ENCODE measurements around the gene SGK1.

The SGK1 gene

DNA sequence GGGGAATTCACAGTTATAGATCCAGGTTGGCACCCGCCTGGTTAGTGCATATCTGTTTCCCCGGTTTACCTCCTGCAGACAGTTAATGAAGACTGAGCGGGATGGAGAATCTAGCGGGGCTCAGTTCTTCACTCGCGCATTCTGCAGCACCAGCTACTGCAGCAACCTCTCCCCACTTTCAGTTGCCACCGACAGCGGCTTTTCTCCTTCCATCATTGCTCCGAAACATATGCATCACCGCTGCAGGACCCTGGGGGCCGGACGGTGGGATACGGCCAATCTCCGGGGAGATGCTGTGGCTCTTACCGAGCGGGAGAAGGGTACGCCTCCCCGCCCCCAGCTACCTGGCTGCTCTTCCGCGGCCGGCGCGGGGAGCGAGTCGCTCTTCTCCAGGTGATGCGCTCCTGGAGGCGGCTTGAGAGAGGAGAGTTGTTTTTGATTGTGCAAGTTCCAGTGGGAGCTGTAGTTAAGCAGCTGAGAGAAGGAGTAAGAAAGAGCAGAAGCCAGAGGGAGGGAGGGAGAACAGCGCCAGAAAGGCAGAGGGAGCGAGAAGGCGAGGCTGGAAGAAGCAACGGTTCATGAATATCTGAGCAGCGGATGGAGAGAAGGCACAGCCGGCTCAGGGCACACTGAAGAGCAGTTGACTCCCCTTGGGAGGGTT lies at the start of gene SGK1:
Gene SGK1 (minus strand): TSS at position 642 of the 661 bp plus-strand sequence. CDS start 652 bp downstream, outside the sequence.
- no peak for DNase-seq

DNA sequence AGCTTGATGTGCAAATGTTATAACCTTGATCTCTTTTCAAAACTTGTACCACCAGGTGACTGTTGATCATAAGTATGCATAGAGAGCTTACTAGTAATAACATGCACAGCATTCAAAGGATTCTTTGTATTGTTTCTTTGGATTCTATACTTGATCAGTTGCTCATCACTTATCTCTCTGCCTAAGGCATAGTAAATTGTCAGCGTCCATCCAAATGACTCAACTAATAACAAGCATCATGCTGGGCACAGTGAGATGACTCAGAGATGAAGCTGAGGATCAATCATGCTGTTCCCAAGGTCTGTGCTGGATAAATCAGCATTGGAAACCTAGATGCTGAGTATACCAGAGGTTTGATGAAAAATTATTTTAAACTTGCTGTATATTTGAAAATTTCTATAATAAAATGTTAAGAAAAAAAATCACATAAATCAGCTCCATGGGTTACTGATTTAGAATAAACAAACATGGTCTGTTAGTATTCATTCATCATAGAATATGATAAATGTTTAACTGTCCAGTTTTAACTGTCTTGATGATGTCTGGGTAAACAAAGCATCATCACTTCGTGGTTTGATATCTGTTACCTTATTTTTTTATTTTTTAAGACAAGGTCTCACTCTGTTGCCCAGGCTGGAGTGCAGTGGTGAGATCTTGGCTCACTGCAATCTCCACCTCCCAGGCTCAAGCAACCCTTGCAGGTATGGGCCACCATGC lies 45.6 kb upstream of the SGK1 start:
- no peak for DNase-seq

DNA sequence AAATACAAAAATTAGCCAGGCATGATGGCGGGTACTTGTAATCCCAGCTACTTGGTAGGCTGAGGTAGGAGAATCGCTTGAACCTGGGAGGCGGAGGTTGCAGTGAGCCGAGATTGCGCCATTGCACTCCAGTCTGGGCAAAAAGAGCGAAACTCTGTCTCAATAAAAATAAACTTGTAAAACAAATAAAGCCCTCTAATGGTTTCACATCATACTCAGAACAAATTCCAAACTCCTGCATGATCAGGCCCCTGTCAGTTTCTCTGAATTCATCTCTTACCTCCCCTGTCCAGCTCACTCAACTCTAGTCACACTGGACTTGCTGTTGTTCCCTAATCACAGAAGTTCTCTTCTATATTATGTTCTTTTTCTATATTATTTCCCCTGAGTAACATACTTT lies 43.1 kb upstream of the SGK1 start:
- no peak for DNase-seq

DNA sequence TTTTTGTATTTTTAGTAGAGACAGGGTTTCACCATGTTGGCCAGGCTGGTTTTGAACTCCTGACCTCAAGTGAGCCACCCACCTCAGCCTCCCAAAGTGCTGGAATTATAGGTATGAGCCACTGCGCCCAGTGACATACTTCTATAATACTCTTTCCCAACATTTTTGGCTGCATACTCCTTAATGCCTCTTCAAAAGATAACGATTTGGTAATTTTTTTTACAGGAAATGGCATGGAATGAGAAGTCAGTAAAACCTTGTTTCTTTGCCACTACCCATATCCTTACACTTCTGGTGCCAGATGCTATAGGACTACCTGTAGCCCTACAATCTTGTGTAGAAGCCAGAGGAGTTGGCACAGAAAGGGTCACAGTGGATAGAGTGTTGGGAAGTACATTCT lies 41.4 kb upstream of the SGK1 start:
- DNase-seq = no peak

DNA sequence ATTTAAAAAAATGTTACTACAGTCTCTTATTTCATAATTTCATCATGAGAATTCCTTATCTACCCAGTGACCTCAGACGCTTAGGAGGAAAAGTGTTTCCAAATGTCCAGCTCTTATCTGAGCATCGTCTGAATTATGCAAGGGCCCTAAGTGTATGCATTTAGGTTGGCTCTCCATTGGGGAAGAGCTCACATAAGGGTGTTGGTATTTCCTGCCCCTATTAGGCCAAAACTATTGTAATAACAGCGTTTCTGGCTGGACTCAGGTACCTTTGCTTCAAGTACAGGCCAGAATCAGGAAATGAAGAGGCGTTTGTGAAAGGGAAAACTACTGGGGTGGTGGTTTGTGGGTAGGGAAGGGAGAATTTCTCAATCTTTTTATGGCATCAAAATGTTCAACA lies 40.4 kb upstream of the SGK1 start:
- no peak for DNase-seq

DNA sequence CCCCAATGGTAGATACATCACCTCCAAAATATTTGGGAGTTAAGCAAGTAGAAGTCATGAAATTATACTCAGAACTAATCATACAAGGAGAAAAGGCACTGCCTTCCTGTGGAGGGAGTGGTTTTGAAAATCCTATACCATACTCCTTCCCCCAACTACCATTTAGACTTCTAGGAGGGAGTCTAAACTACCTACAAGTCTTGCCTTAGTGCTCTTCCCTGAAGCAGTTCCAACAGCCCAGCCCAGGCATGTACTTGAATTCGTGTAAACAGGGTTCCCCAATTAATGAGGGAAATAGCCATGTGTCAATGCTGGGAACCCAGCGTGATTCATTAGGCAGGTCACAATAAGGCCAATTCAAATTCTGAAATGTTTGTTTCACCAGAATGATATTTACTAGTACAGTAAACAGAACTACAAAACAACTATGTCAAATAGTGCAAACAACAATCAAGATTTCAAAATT lies 39.1 kb upstream of the SGK1 start:
- DNase-seq = no peak

DNA sequence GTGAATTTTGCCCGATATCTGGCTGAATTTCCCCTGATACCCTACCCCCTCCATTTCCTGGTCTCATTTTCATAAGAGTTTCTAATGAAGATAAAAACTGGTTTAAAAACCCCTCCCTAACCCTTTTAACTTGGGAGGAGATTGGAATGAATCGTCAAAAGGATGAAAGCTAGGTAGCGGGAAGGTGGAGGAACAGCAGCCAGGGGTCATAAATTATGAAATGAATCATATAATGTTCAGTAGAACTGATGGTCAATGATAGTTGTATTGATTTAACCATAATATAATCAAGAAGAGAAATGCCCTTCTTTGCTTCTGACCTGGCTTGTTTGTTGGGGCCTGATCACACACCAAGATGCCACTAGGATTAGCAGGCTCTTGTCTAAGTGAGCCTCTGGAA lies 38.5 kb upstream of the SGK1 start:
- no peak for DNase-seq

DNA sequence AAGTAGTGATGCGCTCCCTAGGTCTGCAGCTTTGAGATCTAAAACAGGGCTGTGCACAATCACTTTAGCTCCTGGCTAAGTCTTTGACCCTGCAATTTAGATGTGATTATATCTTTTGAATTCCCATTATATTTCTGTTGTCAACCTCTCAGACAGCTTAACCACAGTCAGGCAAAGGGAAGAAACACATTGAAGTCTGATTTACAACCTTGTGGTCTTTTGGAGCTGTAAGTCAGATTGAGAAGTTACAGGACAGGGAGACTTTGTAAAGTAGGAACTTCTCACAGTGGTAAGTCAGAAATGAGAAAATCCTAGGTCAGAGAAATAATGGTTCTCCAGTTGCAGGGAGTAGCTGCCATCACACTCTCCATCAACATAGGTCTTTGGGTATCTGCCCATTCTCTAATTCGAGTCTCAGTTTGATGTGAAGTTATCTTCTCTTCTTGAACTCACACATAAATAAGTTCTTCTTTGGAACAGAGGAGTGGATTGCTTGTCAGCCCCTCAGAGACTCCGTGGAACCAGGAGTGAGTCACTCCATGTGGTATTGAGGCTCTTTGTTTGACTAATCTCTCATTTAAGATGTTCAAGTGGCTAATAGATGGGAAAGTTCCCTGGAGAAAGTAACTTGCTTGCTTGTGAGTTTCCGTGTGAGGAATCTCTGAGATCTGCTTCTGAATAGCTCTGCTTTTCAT lies 35.0 kb upstream of the SGK1 start:
- DNase-seq = no peak

DNA sequence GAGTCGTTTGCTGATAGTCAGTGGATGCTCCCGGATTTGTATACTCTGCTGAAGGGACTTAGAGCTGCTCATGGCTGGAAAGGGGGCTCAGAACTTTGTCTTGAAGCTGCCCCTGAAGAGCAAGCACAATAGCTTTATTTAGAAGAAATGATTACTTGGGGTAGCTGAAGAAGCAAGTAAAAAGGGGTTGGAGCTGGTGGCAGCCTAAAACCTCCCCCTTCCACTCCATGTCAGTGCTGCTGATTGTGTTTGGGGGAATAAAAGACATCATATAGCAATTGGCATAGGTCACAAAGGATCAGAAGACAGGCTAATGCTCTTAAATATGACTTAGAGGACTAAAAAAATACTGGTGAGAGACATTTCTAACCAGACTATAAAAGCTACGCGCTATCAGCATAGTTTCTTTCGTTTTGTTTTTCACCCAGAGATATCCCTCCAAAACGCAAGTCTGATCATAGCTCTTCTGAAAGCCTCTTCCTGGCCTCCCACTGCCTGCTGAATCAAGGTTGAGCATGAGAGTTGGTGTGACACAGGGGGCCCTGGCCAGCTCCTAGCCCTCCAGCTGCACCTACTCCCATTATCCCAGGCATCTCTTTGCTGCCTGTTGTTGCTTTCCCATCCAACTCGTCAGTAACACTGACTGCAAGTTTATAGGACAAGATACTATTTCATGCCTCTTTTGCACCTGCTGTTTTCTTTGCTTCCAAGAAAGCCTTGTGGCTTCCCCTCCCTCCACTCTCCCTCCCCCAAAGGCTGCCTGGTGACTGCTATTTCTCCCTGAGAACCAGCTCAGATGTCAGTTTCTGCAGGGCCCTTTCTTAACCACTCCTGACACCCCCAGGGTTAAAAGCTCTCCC lies 33.9 kb upstream of the SGK1 start:
- no peak for DNase-seq

DNA sequence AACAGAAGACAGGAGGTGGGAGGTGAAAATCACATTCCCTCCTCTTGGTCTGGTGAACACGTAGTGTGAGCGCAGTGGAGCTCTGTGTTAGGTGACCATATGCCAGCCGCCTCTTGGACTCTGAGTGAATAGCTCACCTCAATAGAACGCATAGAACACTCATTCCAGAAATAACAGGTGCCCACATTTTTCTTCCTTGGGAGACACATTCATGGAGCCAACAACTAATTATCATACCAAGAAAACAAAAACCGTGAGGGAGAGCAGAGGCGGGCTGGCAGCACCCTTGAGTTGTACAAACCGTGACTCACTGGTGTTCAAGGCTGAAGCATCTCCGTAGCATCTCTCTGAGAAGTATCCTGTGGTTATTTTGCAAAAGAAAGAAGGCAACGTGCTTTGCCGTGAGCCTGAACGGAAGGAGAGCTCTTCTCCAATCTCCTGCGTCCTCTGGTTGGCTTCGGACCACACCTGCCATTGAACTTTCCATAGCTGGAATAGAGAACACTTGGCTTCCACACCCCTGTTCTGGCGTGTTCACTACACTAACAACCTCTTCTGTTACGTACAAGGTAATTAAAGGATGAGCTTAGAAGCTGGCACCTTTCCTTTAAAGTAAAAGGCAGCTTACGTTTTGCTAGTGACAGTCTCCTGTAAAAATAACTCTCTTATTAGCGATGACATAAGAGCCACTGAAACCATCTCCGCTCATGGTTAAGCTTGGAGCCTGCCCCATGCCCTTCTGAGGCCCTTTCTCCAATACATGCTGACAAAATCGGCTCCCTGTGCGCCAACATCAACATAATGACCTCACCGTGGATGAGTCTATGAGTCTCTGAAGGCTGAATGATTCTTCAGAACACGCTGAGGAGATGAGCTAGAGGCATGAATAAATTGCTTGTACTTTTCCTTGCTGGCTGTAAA lies 30.2 kb upstream of the SGK1 start:
- no peak for DNase-seq

DNA sequence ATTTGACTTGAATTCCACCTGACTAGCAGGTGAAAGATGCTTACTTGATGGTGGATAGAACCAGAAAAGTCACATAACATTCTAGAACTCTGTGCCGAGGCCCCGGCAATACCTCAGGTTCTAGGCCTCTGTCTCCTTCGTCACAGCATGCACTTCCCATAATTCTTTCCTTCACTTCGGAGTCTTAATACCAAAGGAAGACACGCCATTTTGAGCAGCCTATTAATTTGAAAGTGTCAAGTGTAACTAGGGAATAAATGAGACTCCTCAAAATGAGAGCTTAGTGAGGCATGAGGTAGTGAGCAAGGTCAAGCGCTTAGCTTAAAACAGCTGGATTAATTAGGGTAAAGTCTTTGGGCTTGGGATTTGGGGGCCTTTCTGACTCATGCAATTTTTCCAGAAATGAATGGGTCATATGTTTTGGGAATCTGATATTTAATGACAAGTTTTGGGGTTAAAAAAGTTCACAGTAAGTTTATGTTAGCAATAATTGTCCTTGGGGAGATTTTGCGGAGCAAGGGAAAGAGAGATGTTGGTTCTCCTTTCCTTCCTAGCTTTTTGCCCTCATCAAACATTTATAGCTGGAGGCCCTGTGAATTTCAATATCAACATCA lies 29.1 kb upstream of the SGK1 start:
- no peak for DNase-seq

DNA sequence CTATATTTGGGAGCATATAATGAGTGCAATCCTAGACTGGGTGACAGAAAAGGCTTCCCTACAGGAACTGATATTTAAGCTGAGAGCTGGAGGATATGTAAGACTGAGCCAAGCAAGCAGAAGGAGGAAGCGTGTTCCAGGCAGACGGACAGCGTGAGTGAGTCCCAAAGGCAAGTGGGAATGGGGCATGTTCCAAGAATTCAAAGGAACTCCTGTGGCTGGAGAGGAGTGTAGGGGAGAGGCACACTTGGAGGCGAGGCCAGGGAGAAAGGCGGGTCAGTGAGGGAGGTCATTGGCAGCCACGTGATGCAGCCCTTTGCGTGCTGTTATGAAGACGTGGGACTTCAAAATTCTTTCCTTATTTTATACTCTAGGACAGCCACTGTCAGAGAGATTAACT lies 27.9 kb upstream of the SGK1 start:
- no peak for DNase-seq

DNA sequence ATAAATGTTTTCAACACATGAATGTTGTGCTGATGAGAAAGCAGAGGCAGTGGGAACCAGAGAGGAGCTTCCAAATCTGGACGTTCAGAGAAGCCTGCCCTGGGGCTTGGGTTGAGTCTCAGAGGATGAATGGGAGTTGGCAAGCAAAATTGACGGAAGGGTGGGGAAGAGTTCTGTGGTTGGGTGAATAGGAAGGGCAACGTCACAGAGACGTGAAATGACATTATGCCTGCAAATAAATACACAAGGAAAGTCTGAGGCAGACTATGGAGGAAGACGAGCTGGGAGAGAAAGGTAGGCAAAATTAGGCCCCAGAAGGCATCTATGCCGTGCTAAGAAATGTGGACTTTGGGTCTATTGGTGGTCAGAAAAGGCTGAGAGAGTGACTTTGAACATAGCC lies 25.2 kb upstream of the SGK1 start:
- no peak for DNase-seq

DNA sequence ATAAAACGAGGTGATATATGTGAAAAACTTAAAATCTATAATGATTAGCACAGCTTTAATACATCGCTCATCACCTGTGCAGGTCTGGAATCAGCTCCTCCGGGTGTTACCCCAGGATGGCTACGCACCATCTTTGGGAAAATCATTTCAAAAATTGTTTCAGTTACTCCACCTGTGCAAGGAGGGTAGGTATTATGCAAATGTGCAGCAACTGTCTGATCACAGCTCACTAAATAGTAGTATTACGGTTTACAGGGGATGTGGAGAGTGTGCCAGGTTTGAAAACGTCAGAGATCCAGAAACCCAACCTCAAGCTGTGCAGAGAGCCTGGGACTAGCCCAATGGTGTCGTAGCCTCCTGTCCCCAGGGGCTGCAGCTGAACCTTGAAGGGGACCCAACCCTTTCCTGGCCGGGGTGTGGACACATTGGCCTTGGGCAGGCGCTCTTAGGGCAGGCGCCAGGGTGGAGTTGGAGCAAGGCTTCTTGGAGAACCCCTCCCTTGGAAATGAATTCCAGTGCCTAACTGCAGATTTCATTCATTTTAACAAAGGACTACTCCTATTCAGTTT lies 24.2 kb upstream of the SGK1 start:
- DNase-seq = no peak

DNA sequence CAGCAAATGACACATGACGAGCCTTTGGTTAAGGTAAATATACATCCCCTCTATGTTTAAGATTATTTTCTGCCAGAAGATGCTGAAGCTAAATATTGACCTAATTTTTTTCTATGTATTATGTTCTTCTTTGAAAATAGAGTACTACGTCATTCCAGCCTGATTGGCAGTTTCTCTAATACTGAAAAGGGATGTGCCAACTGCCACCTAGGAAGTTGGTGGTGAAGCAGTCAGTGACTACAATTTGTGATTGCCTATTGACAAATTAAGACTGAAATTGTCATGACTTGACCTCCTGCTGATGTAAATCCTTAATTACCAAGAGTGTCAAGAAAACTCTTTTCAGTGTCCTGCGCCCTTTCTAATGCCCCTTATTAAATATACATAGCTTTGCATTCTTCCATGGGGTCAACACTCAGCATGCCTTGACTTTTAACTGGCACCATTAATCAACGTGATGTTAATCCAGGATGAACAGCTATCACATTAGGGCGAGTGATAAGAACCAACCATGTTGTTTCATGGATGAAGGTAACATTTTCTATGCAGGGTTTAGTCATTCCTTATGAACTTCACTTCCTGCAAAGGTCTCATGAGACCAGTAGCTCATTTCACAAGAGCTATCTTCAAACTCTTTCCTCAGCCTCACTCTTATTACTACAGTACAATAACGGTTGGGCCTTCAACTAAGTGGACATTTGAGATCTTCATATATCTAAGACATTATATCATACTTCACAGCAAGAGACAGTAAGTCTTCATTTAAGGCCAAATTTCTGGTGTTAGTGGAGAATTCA lies 22.5 kb upstream of the SGK1 start:
- DNase-seq = no peak

DNA sequence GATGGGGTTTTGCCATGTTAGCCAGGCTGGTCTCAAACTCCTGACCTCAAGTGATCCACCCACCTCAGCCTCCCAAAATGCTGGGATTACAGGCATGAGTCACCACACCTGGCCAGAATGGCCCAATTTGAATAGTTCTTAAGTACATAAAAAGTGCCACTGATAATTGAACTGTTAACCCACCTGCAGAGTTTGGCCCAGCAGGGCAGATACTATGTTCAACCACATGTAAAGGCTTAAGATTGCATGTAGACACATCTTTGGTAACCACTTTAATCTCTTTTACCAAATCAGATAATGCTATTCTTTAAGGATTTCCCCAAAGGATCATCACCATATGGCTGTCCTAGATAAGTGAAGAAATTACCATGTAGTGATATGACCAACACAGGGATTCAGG lies 21.3 kb upstream of the SGK1 start:
- no peak for DNase-seq

DNA sequence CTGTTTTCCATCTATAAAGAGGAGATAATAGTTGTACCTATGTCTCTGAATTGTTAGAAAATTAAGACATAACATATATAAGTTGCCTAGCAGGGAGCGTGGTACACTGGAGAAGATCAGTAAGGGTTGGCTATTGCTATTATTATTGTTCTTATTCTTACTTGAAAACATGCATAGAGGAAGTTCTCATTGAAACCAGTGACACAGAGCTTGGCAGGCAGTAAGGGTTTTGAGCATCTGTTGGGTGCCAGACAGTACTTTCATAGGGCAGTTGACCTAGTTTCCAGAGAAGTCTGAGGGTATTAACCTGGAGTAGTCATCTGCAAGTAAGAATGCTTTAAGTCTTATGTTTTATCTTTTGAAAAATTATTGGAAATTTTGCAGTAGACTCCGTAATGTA lies 13.3 kb upstream of the SGK1 start:
- no peak for DNase-seq

DNA sequence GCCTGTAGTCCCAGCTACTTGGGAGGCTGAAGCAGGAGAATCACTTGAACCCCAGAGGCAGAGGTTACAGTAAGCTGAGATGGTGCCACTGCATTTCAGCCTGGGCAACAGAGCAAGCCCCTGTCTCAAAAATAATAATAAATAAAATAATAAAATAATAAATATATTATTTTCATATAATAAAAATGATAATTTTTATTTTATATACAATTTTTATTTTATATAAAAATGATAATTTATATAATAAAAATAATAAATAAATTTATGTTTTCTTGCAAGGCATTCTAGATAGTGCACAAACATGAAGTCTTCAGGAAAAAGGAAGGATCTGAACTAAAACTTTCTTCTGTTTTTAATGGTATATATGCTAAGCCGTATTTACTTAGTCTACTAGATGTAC lies 12.6 kb upstream of the SGK1 start:
- DNase-seq = no peak

DNA sequence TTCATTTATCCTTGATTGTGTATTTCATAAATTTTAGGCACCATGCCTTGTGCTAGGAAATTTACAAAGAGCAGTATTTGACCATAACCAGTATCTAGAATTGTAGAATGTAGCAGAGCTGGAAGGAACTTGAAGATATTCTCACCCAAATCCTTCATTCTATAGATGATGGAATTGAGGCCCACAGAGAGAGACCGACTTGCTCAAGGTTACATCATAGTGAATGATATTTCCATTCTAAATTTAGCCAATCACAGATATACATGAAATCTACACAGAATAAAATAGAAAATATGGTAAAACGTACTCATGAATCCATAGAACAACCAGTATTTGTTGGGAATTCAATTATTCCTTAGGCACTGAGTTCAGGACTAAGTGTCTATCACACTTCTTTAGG lies 10.9 kb upstream of the SGK1 start:
- no peak for DNase-seq

DNA sequence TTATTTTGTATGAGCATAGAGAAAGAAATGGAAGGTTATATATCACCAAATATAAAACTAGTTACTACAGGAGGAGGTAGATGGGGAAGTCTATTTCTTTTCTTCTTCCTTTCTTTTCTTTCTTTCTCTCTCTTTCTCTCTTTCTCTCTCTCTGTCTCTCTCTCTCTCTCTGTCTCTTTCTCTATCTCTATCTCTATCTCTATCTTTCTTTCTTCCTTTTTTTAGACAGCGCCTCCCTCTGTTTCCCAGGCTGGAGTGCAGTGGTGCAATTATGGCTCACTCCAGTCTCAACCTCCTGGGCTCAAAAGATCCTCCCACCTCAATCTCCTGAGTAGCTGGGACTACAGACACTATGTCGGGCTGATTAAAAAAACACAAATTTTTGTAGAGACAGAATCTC lies 10.2 kb upstream of the SGK1 start:
- DNase-seq = no peak

Measured in SHP77 (cell line).